Right cardiac atrium (tissue), 5 donors: Measurements from ENCODE around the gene DPYSL4. TPM values are rescaled to one million over a fixed set of nuclear protein-coding genes. Genes with fewer than 3 reads are reported as not detected.

ENCODE experiments used
- ATAC-seq, 2 donors: fragments of 200-7000 bp; cut with Tn5 transposase; one replicate each; pipeline versions ENCODE4 v1.8.0 to v1.9.1; 2020; ENCODE audit warnings: moderate library complexity in 2 of 2, mild to moderate bottlenecking in 1 of 2
- DNase-seq, 3 donors: peaks; one replicate each; pipeline ENCODE4 v3.0.0-alpha.2; 2020
- H3K27ac ChIP-seq: one replicate; pipeline ENCODE4 v1.5.1; 2013; ENCODE audit warnings: mild to moderate bottlenecking, low read length, control low read depth, moderate library complexity
- H3K27me3 ChIP-seq: one replicate; pipeline ENCODE4 v1.6.1; 2013; ENCODE audit not compliant: control insufficient read depth, insufficient read depth
- H3K4me1 ChIP-seq: one replicate; pipeline ENCODE4 v1.6.1; 2013; ENCODE audit warnings: low read length; ENCODE audit not compliant: control insufficient read depth, insufficient read depth
- H3K4me3 ChIP-seq: one replicate; pipeline ENCODE4 v1.5.1; 2013; ENCODE audit warnings: low read length, control low read depth
- H3K9me3 ChIP-seq: one replicate; pipeline ENCODE4 v1.6.1; 2013; ENCODE audit warnings: low read length; ENCODE audit not compliant: control insufficient read depth
- WGBS: extraction: QIAGEN DNeasy Blood & Tissue Kit; methylation state at CpG from one replicate; pipeline ENCODE4 v1.1.7; 2013; 5-methylcytosine and 5-hydroxymethylcytosine counted together
- intact Hi-C, 4 donors: fragments of 100-400 bp; cut with DNase I; formaldehyde crosslinking; loops; one replicate each; pipeline versions ENCODE4 v1.11.0 to v1.14.0; 2022 to 2023
- polyA plus RNA-seq: library from polyadenylated mRNA; stranded (reverse); fragments of 200-250 nt; gene quantifications from one replicate; pipeline ENCODE4 v1.2.3, GENCODE V29; 2013
- total RNA-seq, 4 donors: library from RNA; stranded (reverse); fragmentation: NEBNext Ultra II Directional; extraction: Animal tissue kit (Norgen Biotek cat#: 25700); gene quantifications; one replicate each; pipeline ENCODE4 v1.2.1, GENCODE V29; 2021
- donor health status: healthy with polysubstance abuse.
- donor health status: DM: no; HTN: yes; CAD: no.
- donor health status: DM: no; HTN: no; CAD: no.
- donor health status: DM: no; HTN: yes; CAD: no; lungs with severe emphysema.
- donor health status: DM: yes; HTN: yes; CAD: no.

DPYSL4 gene
- total and polyA plus RNA-seq, 5 donors, result 1.9 to 13.8 (median 6.8) TPM

- Histone ChIP-seq H3K9me3 (no peaks in the 10 kb centered on the region), H3K27ac (no peak overlapping the region), H3K27me3 (no peaks in the 10 kb centered on the region), H3K4me3 (no peak overlapping the region), H3K4me1 (peaks cover 10% of the 10 kb centered on the region)
- intact Hi-C loops, result no loop called here
- ATAC-seq (no peak), DNase-seq (peak in 1 of 3 donors; percentile 4)
- WGBS, result 54% methylated on average over 20 of the region's 20 CpGs
Measured at GRCh38 chr10:132164761-132165278, 21.9 kb upstream of the DPYSL4 start.

DNA sequence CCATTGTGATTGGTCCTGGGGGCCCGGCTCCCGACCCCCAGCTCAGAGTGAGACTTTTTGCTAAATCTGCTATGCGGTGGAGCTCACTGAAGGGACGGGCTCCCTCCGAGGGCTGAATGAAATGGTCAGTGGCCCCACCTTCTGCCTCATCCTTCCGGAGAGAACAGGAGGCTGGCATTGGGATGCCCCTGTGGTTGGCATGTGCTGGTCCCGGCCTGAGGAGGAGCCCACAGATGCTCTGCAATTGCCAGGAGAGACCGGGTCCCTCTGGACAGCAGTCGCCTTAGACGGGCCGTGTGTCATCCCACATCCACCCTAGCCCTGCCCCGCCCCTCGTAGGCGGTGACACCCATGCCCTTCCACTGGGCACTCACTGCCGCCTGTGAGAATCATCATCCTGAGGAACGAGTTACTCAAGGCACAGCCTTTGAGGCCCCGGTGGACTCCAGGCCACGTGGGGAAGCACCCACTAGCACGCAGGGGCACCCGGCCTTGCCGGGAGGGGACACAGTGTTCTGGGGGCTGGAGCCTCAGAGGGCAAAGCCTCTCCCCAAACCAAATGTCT lies 21.2 kb upstream of the DPYSL4 start:
- Histone ChIP-seq H3K4me3 (no peak overlapping the region), H3K27ac (no peak overlapping the region), H3K9me3 (no peaks in the 10 kb centered on the region), H3K27me3 (no peaks in the 10 kb centered on the region), H3K4me1 (peaks cover 10% of the 10 kb centered on the region)
- WGBS, result 88% methylated on average over 21 of the region's 21 CpGs
- ATAC-seq (no peak), DNase-seq (peak in 1 of 3 donors; percentile 47)
- intact Hi-C loops, result no loop called here

DNA sequence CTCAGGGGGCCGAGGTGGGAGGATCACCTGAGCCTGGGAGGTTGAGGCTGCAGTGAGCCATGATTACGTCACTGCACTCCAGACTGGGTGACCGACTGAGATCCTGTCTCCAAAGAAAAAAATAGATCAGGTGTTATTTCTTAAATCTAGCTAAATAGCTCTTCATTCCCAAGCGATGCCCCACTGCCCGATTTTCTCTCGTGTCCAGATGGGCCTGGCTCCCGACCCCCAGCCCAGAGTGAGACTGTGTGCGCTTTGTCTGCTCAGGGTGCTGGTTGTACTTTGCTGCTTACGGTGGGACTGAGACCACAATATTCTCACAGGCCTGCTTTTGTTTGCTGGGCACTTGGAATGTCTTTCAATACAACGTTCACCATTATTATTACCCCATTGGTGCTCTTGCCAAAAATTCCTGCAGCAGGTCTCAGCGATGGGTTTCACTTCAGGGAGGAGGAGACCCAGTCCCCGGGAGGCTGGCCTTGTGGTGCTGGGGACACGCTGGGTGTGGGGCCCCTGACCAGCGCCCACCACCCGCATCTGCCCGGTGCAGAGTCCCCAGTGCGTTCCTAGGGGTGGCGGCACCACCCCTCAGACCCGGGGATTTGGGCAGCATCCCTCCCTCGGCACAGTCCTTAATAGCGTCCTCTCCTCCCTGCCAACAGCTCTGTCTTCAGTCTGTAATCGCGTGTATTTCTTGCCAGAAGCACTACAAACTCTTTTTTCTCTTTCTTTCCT lies 20.4 kb upstream of the DPYSL4 start:
- Histone ChIP-seq H3K4me1 (peaks cover 10% of the 10 kb centered on the region), H3K27ac (no peak overlapping the region), H3K4me3 (no peak overlapping the region), H3K9me3 (no peaks in the 10 kb centered on the region), H3K27me3 (no peaks in the 10 kb centered on the region)
- intact Hi-C loops, result no loop called here
- ATAC-seq (no peak), DNase-seq (peak in 1 of 3 donors; percentile 7)
- 82% methylated on average over 23 of the region's 23 CpGs for WGBS

GRCh38 chr10:132167041-132167674 lies 19.6 kb upstream of the DPYSL4 start:
- intact Hi-C loops, result no loop called here

GRCh38 chr10:132167976-132168375 lies 18.8 kb upstream of the DPYSL4 start:
- peaks cover 4% of the 10 kb centered on the region for H3K4me1 ChIP-seq
- intact Hi-C loops, result no loop called here
- peak in 1 of 3 donors; percentile 6 for DNase-seq
- H3K4me3 ChIP-seq, result no peak overlapping the region
- H3K27me3 ChIP-seq, result no peaks in the 10 kb centered on the region
- WGBS, result 81% methylated on average over 17 of the region's 17 CpGs
- no peaks in the 10 kb centered on the region for H3K9me3 ChIP-seq
- no peak overlapping the region for H3K27ac ChIP-seq
- no peak for ATAC-seq

More at GRCh38 chr10:132167041-132167674, 19.6 kb upstream of the DPYSL4 start:
- ATAC-seq (no peak), DNase-seq (peak in 1 of 3 donors; percentile 22)
- H3K27me3 ChIP-seq, result no peaks in the 10 kb centered on the region
- no peak overlapping the region for H3K4me3 ChIP-seq
- peaks cover 6% of the 10 kb centered on the region for H3K4me1 ChIP-seq
- WGBS, result 88% methylated on average over 22 of the region's 22 CpGs
- H3K27ac ChIP-seq, result no peak overlapping the region
- H3K9me3 ChIP-seq, result no peaks in the 10 kb centered on the region

- ATAC-seq (no peak), DNase-seq (peak in 1 of 3 donors; percentile 38)
- no peaks in the 10 kb centered on the region for H3K9me3 ChIP-seq
- H3K4me3 ChIP-seq, result no peak overlapping the region
- H3K27ac ChIP-seq, result no peak overlapping the region
- intact Hi-C loops, result no loop called here
- 69% methylated on average over 28 of the region's 28 CpGs for WGBS
- no peaks in the 10 kb centered on the region for H3K4me1 ChIP-seq
- H3K27me3 ChIP-seq, result no peaks in the 10 kb centered on the region
Measured at GRCh38 chr10:132168571-132169030, 18.1 kb upstream of the DPYSL4 start.

DNA sequence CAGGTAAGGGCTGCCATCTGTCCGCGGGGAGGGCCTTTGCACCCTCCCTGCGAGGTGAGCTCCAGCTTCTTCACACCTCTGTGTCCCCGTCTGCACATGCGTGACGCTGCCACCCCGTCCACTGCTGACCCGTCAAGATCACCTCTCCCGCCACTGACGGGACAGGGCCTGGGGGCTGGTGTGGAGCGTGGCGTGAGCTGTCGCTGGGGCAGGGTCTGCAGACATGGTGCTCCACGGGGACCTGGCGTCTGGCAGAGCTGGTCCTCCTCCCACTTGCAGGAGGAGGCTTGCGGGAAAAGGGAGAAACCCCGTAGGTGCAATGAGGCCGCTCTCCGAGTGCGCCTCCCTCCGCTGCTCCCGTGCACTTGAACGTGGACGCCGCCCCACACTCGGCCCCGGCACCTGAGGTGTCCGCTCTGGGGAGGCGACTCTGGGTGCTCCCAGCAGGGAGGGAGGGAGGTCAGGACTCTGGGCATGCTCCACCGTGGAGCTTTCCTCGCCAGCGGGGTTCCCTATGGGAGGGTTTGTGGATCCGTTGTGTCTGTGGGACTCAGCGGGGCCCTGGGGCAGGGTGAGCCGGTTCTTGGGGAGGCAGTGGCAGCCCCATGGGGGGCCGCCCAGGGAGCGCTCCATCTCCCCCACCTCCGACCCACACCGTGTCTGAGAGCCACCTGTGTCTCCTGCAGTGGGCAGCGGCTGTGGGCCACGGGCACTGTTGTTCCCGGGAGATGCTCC lies 17.6 kb upstream of the DPYSL4 start:
- 89% methylated on average over 42 of the region's 42 CpGs for WGBS
- H3K9me3 ChIP-seq, result no peaks in the 10 kb centered on the region
- H3K27ac ChIP-seq, result no peak overlapping the region
- no peak overlapping the region for H3K4me3 ChIP-seq
- ATAC-seq, result no peak
- peak in 1 of 3 donors; percentile 46 for DNase-seq
- intact Hi-C loops, result no loop called here
- no peaks in the 10 kb centered on the region for H3K4me1 ChIP-seq
- no peaks in the 10 kb centered on the region for H3K27me3 ChIP-seq

- ATAC-seq, result no peak
- Histone ChIP-seq H3K4me1 (no peaks in the 10 kb centered on the region), H3K4me3 (no peak overlapping the region), H3K27me3 (no peaks in the 10 kb centered on the region), H3K27ac (no peak overlapping the region), H3K9me3 (no peaks in the 10 kb centered on the region)
- WGBS, result 87% methylated on average over 46 of the region's 46 CpGs
- DNase-seq, result peak in 1 of 3 donors; percentile 51
- intact Hi-C loops, result no loop called here
Measured at GRCh38 chr10:132169766-132170560, 16.8 kb upstream of the DPYSL4 start.

DNA sequence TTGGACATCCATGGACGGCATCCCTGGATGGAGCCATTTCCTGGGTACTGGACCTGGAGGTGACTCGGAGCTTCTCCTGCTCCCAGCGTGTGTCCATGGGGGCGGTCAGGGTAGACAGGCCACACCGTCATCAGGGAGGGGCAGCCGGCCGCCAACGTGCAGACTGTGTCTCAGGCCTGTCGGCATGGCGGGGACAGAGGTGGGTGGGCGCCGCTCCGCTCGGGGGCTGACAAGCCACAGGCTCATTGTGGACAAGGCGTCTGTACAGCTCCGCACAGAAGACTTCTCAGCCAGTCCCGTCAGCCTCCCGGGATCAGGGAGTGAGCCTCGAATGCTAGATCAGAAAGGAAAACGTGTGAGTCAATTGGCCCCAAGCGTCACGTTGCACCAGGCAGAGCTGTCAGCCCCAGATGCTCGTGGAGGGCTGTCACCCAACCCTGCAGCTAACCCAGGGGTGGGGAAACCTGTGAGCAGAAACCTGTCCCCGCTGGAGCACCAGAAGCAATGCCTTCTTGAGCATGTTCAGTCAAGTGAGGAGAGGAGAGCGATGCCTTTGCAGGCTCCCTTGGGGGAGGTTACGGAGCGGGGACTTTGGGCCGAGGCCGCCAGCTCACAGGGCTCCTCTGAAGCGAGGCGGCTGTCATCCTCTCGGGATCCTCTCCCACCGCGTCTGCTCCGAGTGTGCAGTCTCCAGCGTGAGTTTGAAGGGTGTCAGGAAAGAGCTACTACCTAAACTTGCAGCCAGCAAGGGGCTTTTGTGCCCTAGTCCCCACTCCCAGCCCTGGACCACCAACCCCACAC lies 16.0 kb upstream of the DPYSL4 start:
- H3K27me3 ChIP-seq, result no peaks in the 10 kb centered on the region
- intact Hi-C loops, result no loop called here
- 70% methylated on average over 36 of the region's 36 CpGs for WGBS
- no peaks in the 10 kb centered on the region for H3K9me3 ChIP-seq
- peak in 1 of 3 donors; percentile 21 for DNase-seq
- no peaks in the 10 kb centered on the region for H3K4me1 ChIP-seq
- no peak overlapping the region for H3K4me3 ChIP-seq
- no peak overlapping the region for H3K27ac ChIP-seq
- peak in 1 of 2 donors; percentile 16 for ATAC-seq
